ENCODE measurements around the gene C19orf81.

C19orf81 gene

GRCh38 chr19:50705422-50706019 lies 56.3 kb downstream of the C19orf81 start:
- no peak for TF ChIP-seq Cebpa-rat (IDR thresholded peaks at IDR 0.05)
- H4K20me1 ChIP-seq, result peaks cover 96% of the 10 kb centered on the region
- H3K9ac ChIP-seq, result no peak overlapping the region
- H3K27ac ChIP-seq, result no peak overlapping the region
- H3K4me2 ChIP-seq, result peak overlapping the region; percentile 92
- H3K4me3 ChIP-seq, result no peak overlapping the region
- H3K9me3 ChIP-seq, result no peaks in the 10 kb centered on the region
- H3K4me1 ChIP-seq, result peaks cover 56% of the 10 kb centered on the region
- H3K36me3 ChIP-seq, result peaks cover 49% of the 10 kb centered on the region
- H3K27me3 ChIP-seq, result no peaks in the 10 kb centered on the region

DNA sequence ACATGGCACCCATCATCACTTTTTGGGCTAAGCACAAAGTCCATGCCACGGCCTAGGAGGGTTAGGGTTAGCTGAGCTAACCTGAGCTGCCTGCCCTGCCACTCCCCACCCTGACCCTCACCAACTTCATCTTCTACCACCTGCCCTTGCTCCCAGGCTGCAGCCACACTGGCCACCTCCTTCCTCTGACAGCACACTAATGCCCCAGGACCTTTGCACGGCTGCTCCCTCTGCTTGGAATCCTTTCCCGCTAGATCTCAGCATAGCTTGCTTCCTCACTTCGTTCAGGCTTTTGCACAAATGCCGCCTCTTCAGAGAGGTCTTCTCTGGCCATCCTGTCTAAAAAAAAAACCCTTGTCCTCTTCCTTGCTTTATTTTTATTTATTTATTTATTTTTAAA lies 57.1 kb downstream of the C19orf81 start:
- Histone ChIP-seq H3K9ac (no peak overlapping the region), H3K27me3 (no peaks in the 10 kb centered on the region), H3K4me2 (no peak overlapping the region), H3K4me1 (peaks cover 64% of the 10 kb centered on the region), H3K9me3 (no peaks in the 10 kb centered on the region), H3K4me3 (no peak overlapping the region), H3K27ac (no peak overlapping the region), H4K20me1 (peaks cover 98% of the 10 kb centered on the region), H3K36me3 (peaks cover 49% of the 10 kb centered on the region)
- no peak for TF ChIP-seq Cebpa-rat (IDR thresholded peaks at IDR 0.05)

DNA sequence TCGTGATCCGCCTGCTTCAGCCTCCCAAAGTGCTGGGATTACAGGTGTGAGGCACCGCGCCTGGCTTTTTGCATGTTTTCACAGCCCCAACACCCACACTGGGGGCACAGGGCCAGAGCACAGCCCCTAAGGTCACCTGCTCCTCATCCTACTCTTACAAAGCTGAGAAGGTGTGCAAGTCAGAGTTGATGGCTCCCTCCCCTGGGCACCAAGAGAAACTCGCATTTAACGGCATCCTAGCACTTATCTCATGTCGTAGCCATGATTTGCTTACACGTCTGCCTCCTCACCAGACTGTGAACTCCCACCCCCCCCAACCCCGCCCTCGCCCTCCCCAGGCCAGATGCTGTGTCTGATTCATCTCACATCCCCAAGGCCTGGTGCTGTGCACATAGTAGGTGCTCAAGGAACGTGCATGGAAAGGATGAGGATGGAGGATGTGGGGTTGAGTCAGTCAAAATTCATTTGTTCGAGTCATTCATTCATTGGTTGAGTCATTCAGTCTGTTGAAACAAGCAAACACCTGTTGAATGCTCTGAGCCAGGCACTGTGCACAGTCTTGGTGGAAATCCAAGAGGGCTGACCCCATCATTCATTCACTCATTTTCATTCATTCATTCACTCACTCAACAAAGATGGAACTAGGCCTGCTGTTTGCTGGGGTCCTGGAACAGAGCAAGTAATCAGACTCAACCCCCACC lies 59.1 kb downstream of the C19orf81 start:
- no peak overlapping the region for H3K27ac ChIP-seq
- H3K27me3 ChIP-seq, result no peaks in the 10 kb centered on the region
- peaks cover 98% of the 10 kb centered on the region for H4K20me1 ChIP-seq
- no peak for TF ChIP-seq Cebpa-rat (IDR thresholded peaks at IDR 0.05)
- H3K9me3 ChIP-seq, result no peaks in the 10 kb centered on the region
- H3K4me1 ChIP-seq, result peaks cover 65% of the 10 kb centered on the region
- H3K36me3 ChIP-seq, result peaks cover 61% of the 10 kb centered on the region
- no peak overlapping the region for H3K4me3 ChIP-seq
- H3K4me2 ChIP-seq, result no peak overlapping the region
- no peak overlapping the region for H3K9ac ChIP-seq

Data from BLaER1 (cell line).